IPS-20b (cell line): Measurements from ENCODE around the gene PPP4R2.

ENCODE experiments used
- H3K27ac ChIP-seq: one replicate; pipeline ENCODE4 v1.5.1; 2013; ENCODE audit warnings: low read length
- H3K27me3 ChIP-seq: 2 replicates; pipeline ENCODE4 v1.6.1; 2013; ENCODE audit warnings: mild to moderate bottlenecking, low read length, inconsistent platforms; ENCODE audit not compliant: insufficient read depth
- H3K36me3 ChIP-seq: 2 replicates; pipeline ENCODE4 v1.6.1; 2013; ENCODE audit warnings: low read depth, mild to moderate bottlenecking, inconsistent platforms, low read length, moderate library complexity; ENCODE audit not compliant: insufficient read depth
- H3K4me1 ChIP-seq: 2 replicates; pipeline ENCODE4 v1.6.1; 2013; ENCODE audit warnings: mild to moderate bottlenecking, control low read depth, inconsistent platforms, low read length, moderate library complexity; ENCODE audit not compliant: insufficient read depth
- H3K4me3 ChIP-seq: 2 replicates; pipeline ENCODE4 v1.5.1; 2013; ENCODE audit warnings: mild to moderate bottlenecking, low read length, inconsistent platforms
- H3K9ac ChIP-seq: 2 replicates; pipeline ENCODE4 v1.6.1; 2013; ENCODE audit warnings: low read depth, mild to moderate bottlenecking, inconsistent platforms, low read length, moderate library complexity
- H3K9me3 ChIP-seq: 2 replicates; pipeline ENCODE4 v1.6.1; 2013; ENCODE audit warnings: mild to moderate bottlenecking, low read depth, low read length, inconsistent platforms; ENCODE audit not compliant: insufficient read depth

PPP4R2 gene

GRCh38 chr3:72962317-72962716 is 34.3 kb upstream of the PPP4R2 start:
- no peaks in the 10 kb centered on the region for H3K36me3 ChIP-seq
- H3K27me3 ChIP-seq, result no peaks in the 10 kb centered on the region
- no peak overlapping the region for H3K9ac ChIP-seq
- H3K4me1 ChIP-seq, result peaks cover 2% of the 10 kb centered on the region; the same call in 1 of the 2 replicates
- H3K4me3 ChIP-seq, result no peak overlapping the region
- no peaks in the 10 kb centered on the region for H3K9me3 ChIP-seq
- no peak overlapping the region for H3K27ac ChIP-seq

GRCh38 chr3:72964633-72965032 is 32.0 kb upstream of the PPP4R2 start:
- no peaks in the 10 kb centered on the region for H3K9me3 ChIP-seq
- H3K36me3 ChIP-seq, result no peaks in the 10 kb centered on the region
- no peaks in the 10 kb centered on the region for H3K4me1 ChIP-seq
- no peak overlapping the region for H3K9ac ChIP-seq
- no peaks in the 10 kb centered on the region for H3K27me3 ChIP-seq
- no peak overlapping the region for H3K27ac ChIP-seq
- H3K4me3 ChIP-seq, result no peak overlapping the region

- Histone ChIP-seq H3K4me3 (no peak overlapping the region), H3K27me3 (no peaks in the 10 kb centered on the region), H3K9ac (no peak overlapping the region), H3K4me1 (0 out of 2 replicates have a peak, but pooled peaks cover 5% of the 10 kb centered on the region), H3K27ac (no peak overlapping the region), H3K36me3 (no peaks in the 10 kb centered on the region), H3K9me3 (no peaks in the 10 kb centered on the region)
Measured at GRCh38 chr3:72968266-72968664, 28.3 kb upstream of the PPP4R2 start.

GRCh38 chr3:72969766-72970165 is 26.8 kb upstream of the PPP4R2 start:
- 0 out of 2 replicates have a peak, but pooled peaks cover 5% of the 10 kb centered on the region for H3K4me1 ChIP-seq
- no peak overlapping the region for H3K27ac ChIP-seq
- no peaks in the 10 kb centered on the region for H3K9me3 ChIP-seq
- H3K27me3 ChIP-seq, result no peaks in the 10 kb centered on the region
- no peaks in the 10 kb centered on the region for H3K36me3 ChIP-seq
- no peak overlapping the region for H3K4me3 ChIP-seq
- H3K9ac ChIP-seq, result no peak overlapping the region

- Histone ChIP-seq H3K9ac (no peak overlapping the region), H3K4me1 (peaks cover 5% of the 10 kb centered on the region; the same call in 1 of the 2 replicates)
Measured at GRCh38 chr3:72970942-72971341, 25.7 kb upstream of the PPP4R2 start.

GRCh38 chr3:72972706-72973030 is 23.9 kb upstream of the PPP4R2 start:
- Histone ChIP-seq H3K27me3 (no peaks in the 10 kb centered on the region), H3K36me3 (no peaks in the 10 kb centered on the region), H3K4me3 (no peak overlapping the region), H3K9me3 (no peaks in the 10 kb centered on the region), H3K9ac (no peak overlapping the region), H3K4me1 (peaks cover 5% of the 10 kb centered on the region; the same call in 1 of the 2 replicates), H3K27ac (no peak overlapping the region)

More at GRCh38 chr3:72970942-72971341, 25.7 kb upstream of the PPP4R2 start:
- Histone ChIP-seq H3K36me3 (no peaks in the 10 kb centered on the region), H3K4me3 (no peak overlapping the region), H3K9me3 (no peaks in the 10 kb centered on the region), H3K27ac (no peak overlapping the region), H3K27me3 (no peaks in the 10 kb centered on the region)

GRCh38 chr3:72973031-72973723 is 23.4 kb upstream of the PPP4R2 start:
- Histone ChIP-seq H3K9me3 (no peaks in the 10 kb centered on the region), H3K27me3 (no peaks in the 10 kb centered on the region), H3K4me3 (no peak overlapping the region), H3K9ac (no peak overlapping the region), H3K4me1 (peaks cover 5% of the 10 kb centered on the region; the same call in 1 of the 2 replicates), H3K27ac (no peak overlapping the region), H3K36me3 (no peaks in the 10 kb centered on the region)

GRCh38 chr3:72973786-72974185 is 22.8 kb upstream of the PPP4R2 start:
- Histone ChIP-seq H3K4me1 (peaks cover 5% of the 10 kb centered on the region; the same call in 1 of the 2 replicates), H3K4me3 (no peak overlapping the region), H3K9me3 (no peaks in the 10 kb centered on the region), H3K27ac (no peak overlapping the region), H3K36me3 (no peaks in the 10 kb centered on the region), H3K9ac (no peak overlapping the region), H3K27me3 (no peaks in the 10 kb centered on the region)

GRCh38 chr3:72974956-72975355 is 21.7 kb upstream of the PPP4R2 start:
- Histone ChIP-seq H3K27me3 (no peaks in the 10 kb centered on the region), H3K27ac (no peak overlapping the region), H3K36me3 (no peaks in the 10 kb centered on the region), H3K4me3 (no peak overlapping the region), H3K4me1 (peaks cover 5% of the 10 kb centered on the region; the same call in 1 of the 2 replicates), H3K9ac (no peak overlapping the region), H3K9me3 (no peaks in the 10 kb centered on the region)

- no peak overlapping the region for H3K27ac ChIP-seq
- no peak overlapping the region for H3K4me3 ChIP-seq
- no peaks in the 10 kb centered on the region for H3K9me3 ChIP-seq
- H3K4me1 ChIP-seq, result peaks cover 5% of the 10 kb centered on the region; the same call in 1 of the 2 replicates
- no peaks in the 10 kb centered on the region for H3K27me3 ChIP-seq
- H3K36me3 ChIP-seq, result no peaks in the 10 kb centered on the region
- H3K9ac ChIP-seq, result no peak overlapping the region
Measured at GRCh38 chr3:72976281-72976741, 20.3 kb upstream of the PPP4R2 start.

GRCh38 chr3:72977060-72977808 is 19.4 kb upstream of the PPP4R2 start:
- no peak overlapping the region for H3K4me3 ChIP-seq
- no peak overlapping the region for H3K27ac ChIP-seq
- H3K36me3 ChIP-seq, result no peaks in the 10 kb centered on the region
- no peaks in the 10 kb centered on the region for H3K9me3 ChIP-seq
- no peaks in the 10 kb centered on the region for H3K27me3 ChIP-seq
- H3K9ac ChIP-seq, result no peak overlapping the region
- peaks cover 5% of the 10 kb centered on the region; the same call in 1 of the 2 replicates for H3K4me1 ChIP-seq
